Loucy (cell line): ENCODE data around the gene ATP8A2.

Source experiments
- H2AFZ ChIP-seq: fragments of 200-600 bp; sonication (generic); 2 replicates; pipeline ENCODE4 v1.6.0; 2016; ENCODE audit warnings: antibody characterized with exemption, mild to moderate bottlenecking, low read length, moderate library complexity
- H3F3A ChIP-seq: fragments of 200-600 bp; 2 replicates; pipeline ENCODE4 v1.6.0; 2016; ENCODE audit warnings: antibody characterized with exemption, low read depth, mild to moderate bottlenecking
- H3K27me3 ChIP-seq: fragments of 200-600 bp; sonication (generic); 2 replicates; pipeline ENCODE4 v1.6.1; 2014; ENCODE audit warnings: low read length, mild to moderate bottlenecking; ENCODE audit not compliant: insufficient read depth, poor library complexity, severe bottlenecking
- H3K36me3 ChIP-seq: fragments of 200-600 bp; sonication (generic); 2 replicates; pipeline ENCODE4 v1.6.1; 2016; ENCODE audit warnings: low read length; ENCODE audit not compliant: insufficient read depth
- H3K4me1 ChIP-seq: fragments of 200-600 bp; sonication (generic); 2 replicates; pipeline ENCODE4 v1.5.1; 2014; ENCODE audit warnings: low read length, mild to moderate bottlenecking; ENCODE audit not compliant: insufficient read depth, poor library complexity, severe bottlenecking
- H3K4me2 ChIP-seq: fragments of 200-600 bp; sonication (generic); 2 replicates; pipeline ENCODE4 v1.6.0; 2014; ENCODE audit warnings: antibody characterized with exemption, low read length, low read depth, mild to moderate bottlenecking; ENCODE audit not compliant: poor library complexity, severe bottlenecking
- H3K4me3 ChIP-seq: fragments of 200-600 bp; sonication (generic); 2 replicates; pipeline ENCODE4 v1.5.1; 2014; ENCODE audit warnings: low read length, mild to moderate bottlenecking, mixed read lengths; ENCODE audit not compliant: poor library complexity, severe bottlenecking
- H3K79me2 ChIP-seq: fragments of 200-600 bp; sonication (generic); 2 replicates; pipeline ENCODE4 v1.6.1; 2014; ENCODE audit warnings: low read length; ENCODE audit not compliant: insufficient read depth
- H3K9ac ChIP-seq: fragments of 200-600 bp; sonication (generic); 2 replicates; pipeline ENCODE4 v1.6.0; 2014; ENCODE audit warnings: mild to moderate bottlenecking, low read depth, low read length, moderate library complexity; ENCODE audit not compliant: poor library complexity, severe bottlenecking
- H3K9me2 ChIP-seq: fragments of 200-600 bp; sonication (generic); replicated peaks from 2 replicates; pipeline ENCODE4 v1.6.1; 2016; ENCODE audit warnings: low read depth, low read length, mixed read lengths
- H3K9me3 ChIP-seq: fragments of 200-600 bp; sonication (generic); 2 replicates; pipeline ENCODE4 v1.6.1; 2014; ENCODE audit warnings: mild to moderate bottlenecking, antibody characterized with exemption, low read length, low read depth; ENCODE audit not compliant: insufficient read depth
- H4K20me1 ChIP-seq: fragments of 200-600 bp; sonication (generic); 2 replicates; pipeline ENCODE4 v1.6.0; 2014; ENCODE audit warnings: antibody characterized with exemption, low read length, mild to moderate bottlenecking; ENCODE audit not compliant: insufficient read depth, poor library complexity, severe bottlenecking
- EZH2phosphoT487 ChIP-seq: fragments of 200-600 bp; IDR thresholded peaks from 2 replicates; pipeline ENCODE4 v1.6.1; 2018; ENCODE audit warnings: antibody characterized with exemption, mild to moderate bottlenecking, moderate library complexity, borderline replicate concordance
- TF ChIP-seq, protein P1 (sequence below): fragments of 200-600 bp; sonication (generic); conservative IDR thresholded peaks from 2 replicates; pipeline ENCODE4 v1.5.1; 2014; ENCODE audit warnings: mild to moderate bottlenecking, antibody characterized with exemption, low read length

Gene ATP8A2

DNA sequence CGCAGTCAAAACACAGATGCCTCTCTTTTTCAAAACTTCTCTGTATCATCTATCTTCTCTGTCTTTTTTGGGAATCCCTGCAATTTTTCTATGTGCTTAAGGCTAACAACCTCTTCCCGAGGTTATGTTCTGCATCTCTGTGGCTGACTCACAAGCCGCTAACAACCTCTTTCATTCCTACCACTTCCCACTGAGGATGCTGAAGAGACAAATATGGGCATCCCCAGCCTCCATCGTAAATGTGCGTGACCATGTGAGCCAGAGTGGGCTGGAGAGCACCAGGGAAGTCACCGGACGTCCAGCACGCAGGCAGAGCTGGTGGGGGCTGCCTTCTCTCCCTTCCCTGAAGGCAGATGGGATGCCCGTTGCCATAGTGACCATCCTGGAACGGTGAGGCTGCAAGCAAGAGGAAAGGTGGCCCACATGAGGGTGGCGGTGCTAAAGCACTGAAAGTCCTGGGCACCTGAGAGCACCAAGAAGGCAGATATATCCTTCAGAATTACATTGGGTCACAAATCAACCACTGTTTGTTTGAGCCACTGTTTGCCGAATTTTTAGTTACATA is 557.2 kb downstream of the ATP8A2 start:
- TF ChIP-seq EZH2phosphoT487: no peak
- TF ChIP-seq, protein P1, sequence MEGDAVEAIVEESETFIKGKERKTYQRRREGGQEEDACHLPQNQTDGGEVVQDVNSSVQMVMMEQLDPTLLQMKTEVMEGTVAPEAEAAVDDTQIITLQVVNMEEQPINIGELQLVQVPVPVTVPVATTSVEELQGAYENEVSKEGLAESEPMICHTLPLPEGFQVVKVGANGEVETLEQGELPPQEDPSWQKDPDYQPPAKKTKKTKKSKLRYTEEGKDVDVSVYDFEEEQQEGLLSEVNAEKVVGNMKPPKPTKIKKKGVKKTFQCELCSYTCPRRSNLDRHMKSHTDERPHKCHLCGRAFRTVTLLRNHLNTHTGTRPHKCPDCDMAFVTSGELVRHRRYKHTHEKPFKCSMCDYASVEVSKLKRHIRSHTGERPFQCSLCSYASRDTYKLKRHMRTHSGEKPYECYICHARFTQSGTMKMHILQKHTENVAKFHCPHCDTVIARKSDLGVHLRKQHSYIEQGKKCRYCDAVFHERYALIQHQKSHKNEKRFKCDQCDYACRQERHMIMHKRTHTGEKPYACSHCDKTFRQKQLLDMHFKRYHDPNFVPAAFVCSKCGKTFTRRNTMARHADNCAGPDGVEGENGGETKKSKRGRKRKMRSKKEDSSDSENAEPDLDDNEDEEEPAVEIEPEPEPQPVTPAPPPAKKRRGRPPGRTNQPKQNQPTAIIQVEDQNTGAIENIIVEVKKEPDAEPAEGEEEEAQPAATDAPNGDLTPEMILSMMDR: no peak
- Histone ChIP-seq H3K79me2 (no peaks in the 10 kb centered on the region), H3K9ac (no peak overlapping the region), H2AFZ (no peak overlapping the region), H3K36me3 (no peaks in the 10 kb centered on the region), H3F3A (no peaks in the 10 kb centered on the region), H3K4me2 (no peak overlapping the region), H3K9me2 (no peaks in the 10 kb centered on the region), H3K4me3 (no peak overlapping the region), H3K4me1 (peaks cover 13% of the 10 kb centered on the region), H4K20me1 (no peaks in the 10 kb centered on the region), H3K9me3 (no peaks in the 10 kb centered on the region), H3K27me3 (no peaks in the 10 kb centered on the region)

GRCh38 chr13:25929816-25930215 is 558.0 kb downstream of the ATP8A2 start:
- TF ChIP-seq, protein P1: no peak
- TF ChIP-seq EZH2phosphoT487: no peak
- H3F3A ChIP-seq: no peaks in the 10 kb centered on the region
- H2AFZ ChIP-seq: no peak overlapping the region
- H3K4me2 ChIP-seq: no peak overlapping the region
- H3K27me3 ChIP-seq: no peaks in the 10 kb centered on the region
- H3K36me3 ChIP-seq: no peaks in the 10 kb centered on the region
- H3K79me2 ChIP-seq: no peaks in the 10 kb centered on the region
- H3K4me1 ChIP-seq: peaks cover 13% of the 10 kb centered on the region
- no peaks in the 10 kb centered on the region for H3K9me2 ChIP-seq
- H3K9me3 ChIP-seq: no peaks in the 10 kb centered on the region
- no peak overlapping the region for H3K4me3 ChIP-seq
- H3K9ac ChIP-seq: no peak overlapping the region
- no peaks in the 10 kb centered on the region for H4K20me1 ChIP-seq

GRCh38 chr13:25930653-25931052 is 558.9 kb downstream of the ATP8A2 start:
- peaks cover 13% of the 10 kb centered on the region for H3K4me1 ChIP-seq
- H3K79me2 ChIP-seq: no peaks in the 10 kb centered on the region
- H4K20me1 ChIP-seq: no peaks in the 10 kb centered on the region
- no peaks in the 10 kb centered on the region for H3K9me3 ChIP-seq
- H3K4me2 ChIP-seq: no peak overlapping the region
- H3K9ac ChIP-seq: no peak overlapping the region
- H3K36me3 ChIP-seq: no peaks in the 10 kb centered on the region
- H3K27me3 ChIP-seq: no peaks in the 10 kb centered on the region
- H3K4me3 ChIP-seq: no peak overlapping the region
- H2AFZ ChIP-seq: no peak overlapping the region
- H3K9me2 ChIP-seq: no peaks in the 10 kb centered on the region
- no peaks in the 10 kb centered on the region for H3F3A ChIP-seq
- TF ChIP-seq, protein P1: no peak
- no peak for TF ChIP-seq EZH2phosphoT487
